Measurements from ENCODE around the gene GRIK2. TPM values are rescaled to one million over a fixed set of nuclear protein-coding genes. Genes with fewer than 3 reads are reported as not detected.

Gene GRIK2
- total RNA-seq, 3 donors from 2014 or later: 1.1 to 3.7 TPM; not detected in 1

GRCh38 chr6:101824551-101825345, 431.2 kb downstream of the GRIK2 start:
- Histone ChIP-seq H3K4me1 (no peaks in the 10 kb centered on the region), H3K27me3 (no peaks in the 10 kb centered on the region), H3K4me3 (no peak overlapping the region), H3K9me3 (peaks cover 0 to 14% of the 10 kb centered on the region in 2 donors), H3K36me3 (no peaks in the 10 kb centered on the region), H3K27ac (no peak overlapping the region)
- TF ChIP-seq POLR2AphosphoS5 (IDR thresholded peaks at IDR 0.05): no peak
- intact Hi-C loops (cut with DNase I; ENCODE audit: low total_unique reads): no loop called here
- no peak for DNase-seq (ENCODE audit: low spot score in 2 of 2)

GRCh38 chr6:101826269-101826668, 432.8 kb downstream of the GRIK2 start:
- no peak overlapping the region for H3K4me3 ChIP-seq
- H3K4me1 ChIP-seq: no peaks in the 10 kb centered on the region
- no peaks in the 10 kb centered on the region for H3K36me3 ChIP-seq
- H3K27me3 ChIP-seq: no peaks in the 10 kb centered on the region
- no peak overlapping the region for H3K27ac ChIP-seq
- intact Hi-C loops (cut with DNase I; ENCODE audit: low total_unique reads): loop anchor here (2.0 kb wide), 1 partner anchor 19 kb away; no protein-coding TSS in a partner anchor
- no peak for TF ChIP-seq CTCF (IDR thresholded peaks at IDR 0.05)
- no peak for TF ChIP-seq POLR2AphosphoS5 (IDR thresholded peaks at IDR 0.05)
- no peak for TF ChIP-seq POLR2A (IDR thresholded peaks at IDR 0.05)
- peaks cover 0 to 14% of the 10 kb centered on the region in 2 donors for H3K9me3 ChIP-seq
- DNase-seq (ENCODE audit: low spot score in 2 of 2): no peak

GRCh38 chr6:101826678-101827077, 433.2 kb downstream of the GRIK2 start:
- no peak overlapping the region for H3K4me3 ChIP-seq
- H3K4me1 ChIP-seq: no peaks in the 10 kb centered on the region
- H3K27ac ChIP-seq: no peak overlapping the region
- H3K27me3 ChIP-seq: no peaks in the 10 kb centered on the region
- peaks cover 0 to 14% of the 10 kb centered on the region in 2 donors for H3K9me3 ChIP-seq
- H3K36me3 ChIP-seq: no peaks in the 10 kb centered on the region
- intact Hi-C loops (cut with DNase I; ENCODE audit: low total_unique reads): loop anchor here (2.0 kb wide), 1 partner anchor 20 kb away; no protein-coding TSS in a partner anchor
- DNase-seq (ENCODE audit: low spot score in 2 of 2): no peak
- TF ChIP-seq POLR2A (IDR thresholded peaks at IDR 0.05) (no peak), POLR2AphosphoS5 (IDR thresholded peaks at IDR 0.05) (no peak), CTCF (IDR thresholded peaks at IDR 0.05) (no peak)

- Histone ChIP-seq H3K36me3 (no peaks in the 10 kb centered on the region), H3K4me3 (no peak overlapping the region), H3K27me3 (no peaks in the 10 kb centered on the region), H3K4me1 (no peaks in the 10 kb centered on the region), H3K9me3 (peaks cover 0 to 14% of the 10 kb centered on the region in 2 donors), H3K27ac (no peak overlapping the region)
- TF ChIP-seq CTCF (IDR thresholded peaks at IDR 0.05) (no peak), POLR2A (IDR thresholded peaks at IDR 0.05) (no peak)
- intact Hi-C loops (cut with DNase I; ENCODE audit: low total_unique reads): no loop called here
- no peak for DNase-seq (ENCODE audit: low spot score in 2 of 2)
Observed at GRCh38 chr6:101830501-101831031, 437.1 kb downstream of the GRIK2 start.

- Histone ChIP-seq H3K4me3 (no peak overlapping the region), H3K9me3 (peaks cover 0 to 14% of the 10 kb centered on the region in 2 donors), H3K27me3 (no peaks in the 10 kb centered on the region), H3K4me1 (no peaks in the 10 kb centered on the region), H3K27ac (no peak overlapping the region), H3K36me3 (no peaks in the 10 kb centered on the region)
- TF ChIP-seq CTCF (IDR thresholded peaks at IDR 0.05): no peak
- no peak for TF ChIP-seq POLR2AphosphoS5 (IDR thresholded peaks at IDR 0.05)
- no peak for TF ChIP-seq POLR2A (IDR thresholded peaks at IDR 0.05)
- no peak for DNase-seq (ENCODE audit: low spot score in 2 of 2)
- intact Hi-C loops (cut with DNase I; ENCODE audit: low total_unique reads): no loop called here
Observed at GRCh38 chr6:101832371-101832770, 438.9 kb downstream of the GRIK2 start.
